OCI-LY7 (cell line): ENCODE data around the gene FITM2. TPM values are rescaled to one million over a fixed set of nuclear protein-coding genes. Genes with fewer than 3 reads are reported as not detected.
"Not testable (repeated sequence)": the region's sequence is repeated elsewhere in the genome, so short reads cannot be mapped to it uniquely, and the experiment has no call there.

Source experiments
- BruUV-seq: library from RNA; stranded (reverse); fragments of 400-500 nt; replicated peaks from 2 replicates; lab custom pipeline; 2021; lab: Mats Ljungman, UMichigan
- CTCF ChIA-PET: fragments of 300-600 bp; sonication (Branson Sonifier 250); formaldehyde crosslinking; loops from one replicate; lab custom pipeline; 2022; ENCODE audit warnings: antibody characterized with exemption; ENCODE audit not compliant: unreplicated experiment; lab: Charles Lee
- POLR2A ChIA-PET: fragments of 300-600 bp; sonication (Branson Sonifier 250); formaldehyde crosslinking; loops from one replicate; lab custom pipeline; 2022; ENCODE audit warnings: antibody characterized with exemption; lab: Charles Lee
- DNase-seq: peaks from one replicate; pipeline ENCODE4 v3.0.0-alpha.2; 2015; ENCODE audit warnings: low spot score
- H2AFZ ChIP-seq: fragments of 200-600 bp; sonication (generic), shearing (Covaris generic); 2 replicates; pipeline ENCODE4 v1.6.1; 2014; ENCODE audit warnings: mild to moderate bottlenecking, antibody characterized with exemption, low read length, moderate library complexity
- H3K27ac ChIP-seq: fragments of 200-600 bp; sonication (generic); 2 replicates; pipeline ENCODE4 v1.5.1; 2014; ENCODE audit warnings: mixed run types, low read depth, mild to moderate bottlenecking, moderate library complexity, low read length, inconsistent platforms; ENCODE audit not compliant: poor library complexity, severe bottlenecking
- H3K36me3 ChIP-seq: fragments of 200-600 bp; sonication (generic); 2 replicates; pipeline ENCODE4 v1.6.1; 2014; ENCODE audit warnings: mild to moderate bottlenecking, antibody characterized with exemption, low read length, moderate library complexity, mixed read lengths; ENCODE audit not compliant: insufficient read depth
- H3K4me1 ChIP-seq: fragments of 200-600 bp; sonication (generic); 2 replicates; pipeline ENCODE4 v1.5.1; 2014; ENCODE audit warnings: mild to moderate bottlenecking, low read length; ENCODE audit not compliant: insufficient read depth, poor library complexity, severe bottlenecking
- H3K4me2 ChIP-seq: fragments of 200-600 bp; sonication (generic); 2 replicates; pipeline ENCODE4 v1.6.1; 2014; ENCODE audit warnings: mild to moderate bottlenecking, low read length
- H3K4me3 ChIP-seq: fragments of 200-600 bp; sonication (generic); 2 replicates; pipeline ENCODE4 v1.5.1; 2014; ENCODE audit warnings: mild to moderate bottlenecking, low read depth, low read length; ENCODE audit not compliant: poor library complexity, severe bottlenecking
- H3K79me2 ChIP-seq: fragments of 200-600 bp; sonication (generic); 2 replicates; pipeline ENCODE4 v1.6.1; 2016; ENCODE audit warnings: low read depth, mild to moderate bottlenecking, low read length, moderate library complexity, mixed read lengths; ENCODE audit not compliant: insufficient read depth
- H3K9me2 ChIP-seq: fragments of 200-600 bp; sonication (generic); 2 replicates; pipeline ENCODE4 v1.6.1; 2016; ENCODE audit warnings: mild to moderate bottlenecking, low read length, mixed read lengths; ENCODE audit not compliant: insufficient read depth
- H3K9me3 ChIP-seq: fragments of 200-600 bp; sonication (generic); 2 replicates; pipeline ENCODE4 v1.6.1; 2014; ENCODE audit warnings: mild to moderate bottlenecking, mixed run types, low read length, mixed read lengths
- H4K20me1 ChIP-seq: fragments of 200-600 bp; sonication (generic); 2 replicates; pipeline ENCODE4 v1.6.1; 2014; ENCODE audit warnings: mild to moderate bottlenecking, antibody characterized with exemption, low read length, moderate library complexity, mixed read lengths; ENCODE audit not compliant: insufficient read depth
- EZH2phosphoT487 ChIP-seq: fragments of 200-600 bp; sonication (generic); IDR thresholded peaks from 2 replicates; pipeline ENCODE4 v1.6.1; 2018; ENCODE audit warnings: low read depth, borderline replicate concordance, mild to moderate bottlenecking, mixed run types, antibody characterized with exemption, low read length, moderate library complexity, mixed read lengths
- intact Hi-C: fragments of 100-400 bp; cut with micrococcal nuclease; formaldehyde crosslinking; loops from one replicate; pipeline ENCODE4 v1.10.0; 2022; ENCODE audit not compliant: unreplicated experiment
- total RNA-seq, 2 experiments: library from RNA; depleted of rRNA in 1 of 2; stranded (reverse); fragments of >200 nt in 1 of 2; shearing (Covaris generic) in 1 of 2; gene quantifications; 2 replicates each; pipeline ENCODE4 v1.2.3, GENCODE V29; 2014 to 2022
- TF ChIP-seq, protein P1 (sequence below): fragments of 200-600 bp; sonication (generic); conservative IDR thresholded peaks from 2 replicates; pipeline ENCODE4 v1.5.1; 2014; ENCODE audit warnings: mild to moderate bottlenecking, antibody characterized with exemption, low read length, moderate library complexity, mixed read lengths

FITM2 gene
- total RNA-seq, 2 experiments from 2014 or later: 1.7 to 2.4 TPM

DNA sequence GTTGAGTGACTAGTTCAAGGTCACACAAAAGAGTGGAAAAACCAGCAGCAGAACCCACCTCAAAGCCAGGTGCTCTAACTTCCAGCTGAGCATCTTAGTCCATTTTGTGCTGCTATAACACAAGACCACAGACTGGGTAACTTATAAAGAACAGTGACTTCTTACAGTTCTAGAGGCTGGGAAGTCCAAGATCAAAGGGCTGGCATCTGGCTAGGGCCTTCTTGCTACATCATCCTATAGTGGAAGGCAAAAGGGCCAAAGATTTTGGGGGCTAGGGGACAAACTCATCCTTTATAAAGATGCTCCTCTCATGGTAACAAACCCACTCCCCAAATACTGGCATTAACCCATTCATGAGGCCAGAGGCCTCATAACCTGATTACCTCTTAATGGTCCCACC, 9.7 kb downstream of the FITM2 start:
- TF ChIP-seq, protein P1, sequence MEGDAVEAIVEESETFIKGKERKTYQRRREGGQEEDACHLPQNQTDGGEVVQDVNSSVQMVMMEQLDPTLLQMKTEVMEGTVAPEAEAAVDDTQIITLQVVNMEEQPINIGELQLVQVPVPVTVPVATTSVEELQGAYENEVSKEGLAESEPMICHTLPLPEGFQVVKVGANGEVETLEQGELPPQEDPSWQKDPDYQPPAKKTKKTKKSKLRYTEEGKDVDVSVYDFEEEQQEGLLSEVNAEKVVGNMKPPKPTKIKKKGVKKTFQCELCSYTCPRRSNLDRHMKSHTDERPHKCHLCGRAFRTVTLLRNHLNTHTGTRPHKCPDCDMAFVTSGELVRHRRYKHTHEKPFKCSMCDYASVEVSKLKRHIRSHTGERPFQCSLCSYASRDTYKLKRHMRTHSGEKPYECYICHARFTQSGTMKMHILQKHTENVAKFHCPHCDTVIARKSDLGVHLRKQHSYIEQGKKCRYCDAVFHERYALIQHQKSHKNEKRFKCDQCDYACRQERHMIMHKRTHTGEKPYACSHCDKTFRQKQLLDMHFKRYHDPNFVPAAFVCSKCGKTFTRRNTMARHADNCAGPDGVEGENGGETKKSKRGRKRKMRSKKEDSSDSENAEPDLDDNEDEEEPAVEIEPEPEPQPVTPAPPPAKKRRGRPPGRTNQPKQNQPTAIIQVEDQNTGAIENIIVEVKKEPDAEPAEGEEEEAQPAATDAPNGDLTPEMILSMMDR: no peak
- TF ChIP-seq EZH2phosphoT487: no peak

DNA sequence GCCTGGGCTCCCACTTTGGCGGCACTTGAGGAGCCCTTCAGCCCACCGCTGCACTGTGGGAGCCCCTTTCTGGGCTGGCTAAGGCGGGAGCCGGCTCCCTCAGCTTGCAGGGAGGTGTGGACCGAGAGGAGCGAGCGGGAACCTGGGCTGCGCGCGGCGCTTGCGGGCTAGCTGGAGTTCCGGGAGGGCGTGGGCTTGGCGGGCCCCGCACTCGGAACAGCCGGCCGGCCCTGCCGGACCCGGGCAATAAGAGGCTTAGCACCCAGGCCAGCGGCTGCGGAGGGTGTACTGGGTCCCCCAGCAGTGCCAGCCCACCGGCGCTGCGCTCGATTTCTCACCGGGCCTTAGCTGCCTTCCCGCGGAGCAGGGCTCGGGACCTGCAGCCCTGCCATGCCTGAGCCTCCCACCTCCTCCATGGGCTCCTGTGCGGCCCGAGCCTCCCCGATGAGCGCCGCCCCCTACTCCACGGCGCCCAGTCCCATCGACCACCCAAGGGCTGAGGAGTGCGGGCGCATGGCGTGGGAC, 11.9 kb downstream of the FITM2 start:
- H3K36me3 ChIP-seq, H3K4me2 ChIP-seq, H3K4me3 ChIP-seq, DNase-seq, H4K20me1 ChIP-seq, POLR2A ChIA-PET, H2AFZ ChIP-seq, H3K9me3 ChIP-seq, H3K9me2 ChIP-seq, H3K27ac ChIP-seq, H3K4me1 ChIP-seq, BruUV-seq, H3K79me2 ChIP-seq, intact Hi-C loops, CTCF ChIA-PET: not testable (repeated sequence)

More for the DNA sequence above, 9.7 kb downstream of the FITM2 start:
- no TSS peak for BruUV-seq
- H3K36me3 ChIP-seq: no peaks in the 10 kb centered on the region
- H3K79me2 ChIP-seq: no peaks in the 10 kb centered on the region
- H3K9me2 ChIP-seq: no peaks in the 10 kb centered on the region
- DNase-seq: no peak
- H3K27ac ChIP-seq: no peak overlapping the region
- H3K4me2 ChIP-seq: no peak overlapping the region
- no peaks in the 10 kb centered on the region for H3K9me3 ChIP-seq
- no peaks in the 10 kb centered on the region for H4K20me1 ChIP-seq
- POLR2A ChIA-PET: interaction anchor here (0.6 kb wide), 1 partner anchor 973 kb away, joined by 4 read pairs; no protein-coding TSS in a partner anchor
- intact Hi-C loops: no loop called here
- no peaks in the 10 kb centered on the region for H3K4me1 ChIP-seq
- no peak overlapping the region for H2AFZ ChIP-seq
- H3K4me3 ChIP-seq: no peak overlapping the region
- CTCF ChIA-PET: no interaction called here

DNA sequence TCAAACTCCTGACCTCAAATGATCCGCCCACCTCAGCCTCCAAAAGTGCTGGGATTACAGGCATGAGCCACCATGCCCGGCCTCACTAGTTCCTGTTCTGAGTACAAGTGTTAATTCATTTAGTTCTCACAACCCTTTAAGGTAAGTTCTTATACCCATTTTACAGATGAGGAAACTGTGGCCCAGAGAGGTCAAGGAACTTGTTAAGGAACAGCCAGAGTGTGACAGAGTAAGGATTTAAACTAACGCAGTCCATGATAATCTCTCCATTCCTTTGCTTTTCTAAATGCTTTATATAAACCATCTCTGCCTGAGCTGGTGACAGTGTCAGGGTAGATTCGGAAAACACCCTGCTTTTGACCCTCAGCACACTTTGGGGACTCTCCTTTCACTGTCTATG, 13.3 kb downstream of the FITM2 start:
- TF ChIP-seq, protein P1: no peak
- no peak for TF ChIP-seq EZH2phosphoT487
- CTCF ChIA-PET: no interaction called here
- no peaks in the 10 kb centered on the region for H3K9me3 ChIP-seq
- intact Hi-C loops: no loop called here
- no peaks in the 10 kb centered on the region for H3K79me2 ChIP-seq
- H3K4me2 ChIP-seq: no peak overlapping the region
- DNase-seq: no peak
- no peaks in the 10 kb centered on the region for H3K9me2 ChIP-seq
- H4K20me1 ChIP-seq: no peaks in the 10 kb centered on the region
- no peaks in the 10 kb centered on the region for H3K4me1 ChIP-seq
- H3K27ac ChIP-seq: no peak overlapping the region
- POLR2A ChIA-PET: no interaction called here
- no peaks in the 10 kb centered on the region for H3K36me3 ChIP-seq
- BruUV-seq: no TSS peak
- no peak overlapping the region for H3K4me3 ChIP-seq
- no peak overlapping the region for H2AFZ ChIP-seq
